ENCODE data around the gene NCAM1.

DNA sequence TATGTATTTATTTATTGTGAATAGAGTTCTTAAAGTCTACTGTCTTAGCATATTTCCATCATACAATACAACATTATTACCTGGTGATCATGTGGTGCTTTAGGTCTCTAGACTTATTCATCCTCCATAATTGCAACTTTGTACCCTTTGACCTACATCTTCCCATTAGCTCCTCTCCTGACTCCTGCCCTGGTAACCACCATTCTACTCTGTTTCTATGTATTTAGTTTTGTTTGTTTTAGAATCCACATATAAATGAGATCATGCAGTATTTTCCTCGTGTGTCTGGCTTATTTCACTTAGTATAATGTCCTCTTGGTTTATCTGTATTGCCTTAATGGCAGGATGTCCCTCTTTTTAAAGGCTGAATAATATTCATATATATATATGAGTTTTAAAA is 22.7 kb downstream of the NCAM1 start:
- TF ChIP-seq SMC3 (IDR thresholded peaks at IDR 0.05; ENCODE audit: low read length) (no peak), ELF4 (CRISPR knock-in tag; IDR thresholded peaks at IDR 0.05; ENCODE audit: borderline replicate concordance) (no peak), TCF7L2 (IDR thresholded peaks at IDR 0.05; ENCODE audit: low read depth, low read length) (no peak)
- TF ChIP-seq, protein P1, sequence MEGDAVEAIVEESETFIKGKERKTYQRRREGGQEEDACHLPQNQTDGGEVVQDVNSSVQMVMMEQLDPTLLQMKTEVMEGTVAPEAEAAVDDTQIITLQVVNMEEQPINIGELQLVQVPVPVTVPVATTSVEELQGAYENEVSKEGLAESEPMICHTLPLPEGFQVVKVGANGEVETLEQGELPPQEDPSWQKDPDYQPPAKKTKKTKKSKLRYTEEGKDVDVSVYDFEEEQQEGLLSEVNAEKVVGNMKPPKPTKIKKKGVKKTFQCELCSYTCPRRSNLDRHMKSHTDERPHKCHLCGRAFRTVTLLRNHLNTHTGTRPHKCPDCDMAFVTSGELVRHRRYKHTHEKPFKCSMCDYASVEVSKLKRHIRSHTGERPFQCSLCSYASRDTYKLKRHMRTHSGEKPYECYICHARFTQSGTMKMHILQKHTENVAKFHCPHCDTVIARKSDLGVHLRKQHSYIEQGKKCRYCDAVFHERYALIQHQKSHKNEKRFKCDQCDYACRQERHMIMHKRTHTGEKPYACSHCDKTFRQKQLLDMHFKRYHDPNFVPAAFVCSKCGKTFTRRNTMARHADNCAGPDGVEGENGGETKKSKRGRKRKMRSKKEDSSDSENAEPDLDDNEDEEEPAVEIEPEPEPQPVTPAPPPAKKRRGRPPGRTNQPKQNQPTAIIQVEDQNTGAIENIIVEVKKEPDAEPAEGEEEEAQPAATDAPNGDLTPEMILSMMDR (CRISPR knock-in tag; IDR thresholded peaks at IDR 0.05) = no peak
